SK-N-SH treated with all-trans-retinoic acid at 6 μM for 48 hours (cell line): Measurements from ENCODE around the gene APBA2.

Experiments used
- ATAC-seq: fragments of 200-7000 bp; cut with Tn5 transposase; 3 replicates; pipeline ENCODE4 v1.9.1; 2020; ENCODE audit warnings: mild to moderate bottlenecking, moderate library complexity
- ARNTL ChIP-seq: fragments of 450-650 bp; formaldehyde crosslinking; IDR thresholded peaks from 2 replicates; pipeline ENCODE4 v1.5.0; 2020; ENCODE audit warnings: low read depth, mild to moderate bottlenecking, moderate library complexity, borderline replicate concordance
- BACH2 ChIP-seq: fragments of 250-450 bp; sonication (Bioruptor Pico); IDR thresholded peaks from 2 replicates; pipeline ENCODE4 v1.9.0; 2021; ENCODE audit warnings: mild to moderate bottlenecking, borderline replicate concordance
- CSDC2 ChIP-seq: fragments of 250-450 bp; sonication (Bioruptor Pico); IDR thresholded peaks from 2 replicates; pipeline ENCODE4 v1.5.0; 2020; ENCODE audit warnings: mild to moderate bottlenecking, moderate library complexity
- ESRRG ChIP-seq: fragments of 250-450 bp; sonication (Bioruptor Pico); IDR thresholded peaks from 2 replicates; pipeline ENCODE4 v1.6.1; 2021; ENCODE audit warnings: mild to moderate bottlenecking
- GLIS3 ChIP-seq: fragments of 250-450 bp; sonication (Bioruptor Pico); IDR thresholded peaks from 2 replicates; pipeline ENCODE4 v1.5.0; 2020; ENCODE audit warnings: mild to moderate bottlenecking, moderate library complexity
- ISL1 ChIP-seq: fragments of 250-450 bp; sonication (Bioruptor Pico); IDR thresholded peaks from 2 replicates; pipeline ENCODE4 v2.1.2; 2022; ENCODE audit warnings: mild to moderate bottlenecking, moderate library complexity
- OSR1 ChIP-seq: fragments of 250-450 bp; sonication (Bioruptor Pico); IDR thresholded peaks from 2 replicates; pipeline ENCODE4 v1.8.0; 2022; ENCODE audit warnings: moderate library complexity, mild to moderate bottlenecking, inconsistent platforms
- PPARA ChIP-seq: fragments of 250-450 bp; sonication (Bioruptor Pico); IDR thresholded peaks from 2 replicates; pipeline ENCODE4 v1.5.0; 2020; ENCODE audit warnings: mild to moderate bottlenecking, borderline replicate concordance
- RARB ChIP-seq: fragments of 250-450 bp; sonication (Bioruptor Pico); IDR thresholded peaks from 2 replicates; pipeline ENCODE4 v1.8.0; 2021; ENCODE audit warnings: mild to moderate bottlenecking, moderate library complexity
- SNAI2 ChIP-seq: fragments of 250-450 bp; sonication (Bioruptor Pico); IDR thresholded peaks from 2 replicates; pipeline ENCODE4 v1.5.0; 2020; ENCODE audit warnings: mild to moderate bottlenecking, moderate library complexity
- TOX ChIP-seq: fragments of 250-450 bp; sonication (Bioruptor Pico); IDR thresholded peaks from 2 replicates; pipeline ENCODE4 v1.8.0; 2021; ENCODE audit warnings: mild to moderate bottlenecking, moderate library complexity, borderline replicate concordance
- ZC3H10 ChIP-seq: fragments of 250-450 bp; sonication (Bioruptor Pico); IDR thresholded peaks from 2 replicates; pipeline ENCODE4 v1.5.1; 2021; ENCODE audit warnings: mild to moderate bottlenecking, moderate library complexity
- ZFP3 ChIP-seq: fragments of 250-450 bp; sonication (Bioruptor Pico); IDR thresholded peaks from 2 replicates; pipeline ENCODE4 v1.5.0; 2020; ENCODE audit warnings: mild to moderate bottlenecking, moderate library complexity
- ZNF565 ChIP-seq: fragments of 450-650 bp; formaldehyde crosslinking; conservative IDR thresholded peaks from 2 replicates; pipeline ENCODE4 v1.5.0; 2020; ENCODE audit warnings: low read depth, mild to moderate bottlenecking, moderate library complexity
- ZNF70 ChIP-seq: fragments of 450-650 bp; formaldehyde crosslinking; IDR thresholded peaks from 2 replicates; pipeline ENCODE4 v1.5.0; 2020; ENCODE audit warnings: mild to moderate bottlenecking, moderate library complexity
- TF ChIP-seq, protein P1 (sequence below): fragments of 250-450 bp; sonication (Bioruptor Pico); IDR thresholded peaks from 2 replicates; pipeline ENCODE4 v1.5.1; 2020; ENCODE audit warnings: low read depth, mild to moderate bottlenecking, moderate library complexity
- TF ChIP-seq, protein P2 (sequence below): fragments of 250-450 bp; sonication (Bioruptor Pico); IDR thresholded peaks from 2 replicates; pipeline ENCODE4 v1.5.0; 2020; ENCODE audit warnings: mild to moderate bottlenecking, moderate library complexity
- TF ChIP-seq, protein P3 (sequence below): fragments of 250-450 bp; sonication (Bioruptor Pico); IDR thresholded peaks from 2 replicates; pipeline ENCODE4 v1.8.0; 2020; ENCODE audit warnings: mild to moderate bottlenecking, moderate library complexity, borderline replicate concordance

The APBA2 gene

GRCh38 chr15:28952666-28953491 is 67.1 kb downstream of the APBA2 start:
- no peak for ATAC-seq
- TF ChIP-seq, protein P1, sequence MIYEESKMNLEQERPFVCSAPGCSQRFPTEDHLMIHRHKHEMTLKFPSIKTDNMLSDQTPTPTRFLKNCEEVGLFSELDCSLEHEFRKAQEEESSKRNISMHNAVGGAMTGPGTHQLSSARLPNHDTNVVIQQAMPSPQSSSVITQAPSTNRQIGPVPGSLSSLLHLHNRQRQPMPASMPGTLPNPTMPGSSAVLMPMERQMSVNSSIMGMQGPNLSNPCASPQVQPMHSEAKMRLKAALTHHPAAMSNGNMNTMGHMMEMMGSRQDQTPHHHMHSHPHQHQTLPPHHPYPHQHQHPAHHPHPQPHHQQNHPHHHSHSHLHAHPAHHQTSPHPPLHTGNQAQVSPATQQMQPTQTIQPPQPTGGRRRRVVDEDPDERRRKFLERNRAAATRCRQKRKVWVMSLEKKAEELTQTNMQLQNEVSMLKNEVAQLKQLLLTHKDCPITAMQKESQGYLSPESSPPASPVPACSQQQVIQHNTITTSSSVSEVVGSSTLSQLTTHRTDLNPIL = no peak
- TF ChIP-seq OSR1 (CRISPR knock-in tag) (no peak), ISL1 (no peak), SNAI2 (CRISPR knock-in tag) (no peak), ARNTL (CRISPR knock-in tag) (no peak), GLIS3 (CRISPR knock-in tag) (no peak), ZC3H10 (CRISPR knock-in tag) (no peak), ZNF565 (no peak)
- TF ChIP-seq, protein P2, sequence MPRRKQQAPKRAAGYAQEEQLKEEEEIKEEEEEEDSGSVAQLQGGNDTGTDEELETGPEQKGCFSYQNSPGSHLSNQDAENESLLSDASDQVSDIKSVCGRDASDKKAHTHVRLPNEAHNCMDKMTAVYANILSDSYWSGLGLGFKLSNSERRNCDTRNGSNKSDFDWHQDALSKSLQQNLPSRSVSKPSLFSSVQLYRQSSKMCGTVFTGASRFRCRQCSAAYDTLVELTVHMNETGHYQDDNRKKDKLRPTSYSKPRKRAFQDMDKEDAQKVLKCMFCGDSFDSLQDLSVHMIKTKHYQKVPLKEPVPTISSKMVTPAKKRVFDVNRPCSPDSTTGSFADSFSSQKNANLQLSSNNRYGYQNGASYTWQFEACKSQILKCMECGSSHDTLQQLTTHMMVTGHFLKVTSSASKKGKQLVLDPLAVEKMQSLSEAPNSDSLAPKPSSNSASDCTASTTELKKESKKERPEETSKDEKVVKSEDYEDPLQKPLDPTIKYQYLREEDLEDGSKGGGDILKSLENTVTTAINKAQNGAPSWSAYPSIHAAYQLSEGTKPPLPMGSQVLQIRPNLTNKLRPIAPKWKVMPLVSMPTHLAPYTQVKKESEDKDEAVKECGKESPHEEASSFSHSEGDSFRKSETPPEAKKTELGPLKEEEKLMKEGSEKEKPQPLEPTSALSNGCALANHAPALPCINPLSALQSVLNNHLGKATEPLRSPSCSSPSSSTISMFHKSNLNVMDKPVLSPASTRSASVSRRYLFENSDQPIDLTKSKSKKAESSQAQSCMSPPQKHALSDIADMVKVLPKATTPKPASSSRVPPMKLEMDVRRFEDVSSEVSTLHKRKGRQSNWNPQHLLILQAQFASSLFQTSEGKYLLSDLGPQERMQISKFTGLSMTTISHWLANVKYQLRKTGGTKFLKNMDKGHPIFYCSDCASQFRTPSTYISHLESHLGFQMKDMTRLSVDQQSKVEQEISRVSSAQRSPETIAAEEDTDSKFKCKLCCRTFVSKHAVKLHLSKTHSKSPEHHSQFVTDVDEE = no peak

- no peak for ATAC-seq
- TF ChIP-seq, protein P2 = no peak
- TF ChIP-seq ZNF565 (no peak), RARB (CRISPR knock-in tag) (no peak), CSDC2 (no peak), ISL1 (no peak), ESRRG (CRISPR knock-in tag) (no peak), BACH2 (CRISPR knock-in tag) (no peak), ZFP3 (no peak), ZNF70 (CRISPR knock-in tag) (no peak), PPARA (CRISPR knock-in tag) (no peak), OSR1 (CRISPR knock-in tag) (no peak), ZC3H10 (CRISPR knock-in tag) (no peak), TOX (no peak), SNAI2 (CRISPR knock-in tag) (no peak)
- TF ChIP-seq, protein P3, sequence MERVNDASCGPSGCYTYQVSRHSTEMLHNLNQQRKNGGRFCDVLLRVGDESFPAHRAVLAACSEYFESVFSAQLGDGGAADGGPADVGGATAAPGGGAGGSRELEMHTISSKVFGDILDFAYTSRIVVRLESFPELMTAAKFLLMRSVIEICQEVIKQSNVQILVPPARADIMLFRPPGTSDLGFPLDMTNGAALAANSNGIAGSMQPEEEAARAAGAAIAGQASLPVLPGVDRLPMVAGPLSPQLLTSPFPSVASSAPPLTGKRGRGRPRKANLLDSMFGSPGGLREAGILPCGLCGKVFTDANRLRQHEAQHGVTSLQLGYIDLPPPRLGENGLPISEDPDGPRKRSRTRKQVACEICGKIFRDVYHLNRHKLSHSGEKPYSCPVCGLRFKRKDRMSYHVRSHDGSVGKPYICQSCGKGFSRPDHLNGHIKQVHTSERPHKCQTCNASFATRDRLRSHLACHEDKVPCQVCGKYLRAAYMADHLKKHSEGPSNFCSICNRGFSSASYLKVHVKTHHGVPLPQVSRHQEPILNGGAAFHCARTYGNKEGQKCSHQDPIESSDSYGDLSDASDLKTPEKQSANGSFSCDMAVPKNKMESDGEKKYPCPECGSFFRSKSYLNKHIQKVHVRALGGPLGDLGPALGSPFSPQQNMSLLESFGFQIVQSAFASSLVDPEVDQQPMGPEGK (CRISPR knock-in tag) = no peak
- TF ChIP-seq, protein P1 = no peak
Observed at GRCh38 chr15:28953573-28954195, 67.9 kb downstream of the APBA2 start.
